SK-N-SH (cell line): ENCODE measurements around the gene HMX2.

Source experiments
- ELF1 ChIP-seq: IDR thresholded peaks from 2 replicates; pipeline ENCODE4 v1.4.0; 2012
- EP300 ChIP-seq, 2 experiments: IDR thresholded peaks; 2 replicates each; pipeline versions ENCODE4 v1.4.0 to v1.6.1; 2012; ENCODE audit warnings: borderline replicate concordance in 1 of 2, low read depth in 1 of 2, low read length in 1 of 2
- EZH2phosphoT487 ChIP-seq: fragments of 200-600 bp; sonication (generic); IDR thresholded peaks from 2 replicates; pipeline ENCODE4 v1.6.1; 2017; ENCODE audit warnings: low read depth, mixed run types, mild to moderate bottlenecking, antibody characterized with exemption, moderate library complexity, borderline replicate concordance
- GABPA ChIP-seq: IDR thresholded peaks from 2 replicates; pipeline ENCODE4 v1.4.0; 2012; ENCODE audit warnings: low read depth, mild to moderate bottlenecking
- POLR2AphosphoS5 ChIP-seq: IDR thresholded peaks from 2 replicates; pipeline ENCODE4 v1.6.1; 2012; ENCODE audit warnings: low read depth, low read length
- RAD21 ChIP-seq: IDR thresholded peaks from 2 replicates; pipeline ENCODE4 v1.6.1; 2012; ENCODE audit warnings: mild to moderate bottlenecking, low read length
- TF ChIP-seq, protein P1 (sequence below): IDR thresholded peaks from 2 replicates; pipeline ENCODE4 v1.6.1; 2012; ENCODE audit warnings: mild to moderate bottlenecking, low read depth, low read length, moderate library complexity
- TF ChIP-seq, protein P2 (sequence below): fragments of 200-600 bp; sonication (generic); IDR thresholded peaks from 2 replicates; pipeline ENCODE4 v1.6.1; 2017; ENCODE audit warnings: antibody characterized with exemption, mild to moderate bottlenecking, moderate library complexity
- TF ChIP-seq, protein P3 (sequence below): fragments of 150-350 bp; IDR thresholded peaks from 2 replicates; pipeline ENCODE4 v1.6.1; 2017; ENCODE audit warnings: antibody characterized with exemption, low read length, low read depth, borderline replicate concordance
- TF ChIP-seq, protein P4 (sequence below): IDR thresholded peaks from 2 replicates; pipeline ENCODE4 v1.4.0; 2012; ENCODE audit warnings: low read depth

DNA sequence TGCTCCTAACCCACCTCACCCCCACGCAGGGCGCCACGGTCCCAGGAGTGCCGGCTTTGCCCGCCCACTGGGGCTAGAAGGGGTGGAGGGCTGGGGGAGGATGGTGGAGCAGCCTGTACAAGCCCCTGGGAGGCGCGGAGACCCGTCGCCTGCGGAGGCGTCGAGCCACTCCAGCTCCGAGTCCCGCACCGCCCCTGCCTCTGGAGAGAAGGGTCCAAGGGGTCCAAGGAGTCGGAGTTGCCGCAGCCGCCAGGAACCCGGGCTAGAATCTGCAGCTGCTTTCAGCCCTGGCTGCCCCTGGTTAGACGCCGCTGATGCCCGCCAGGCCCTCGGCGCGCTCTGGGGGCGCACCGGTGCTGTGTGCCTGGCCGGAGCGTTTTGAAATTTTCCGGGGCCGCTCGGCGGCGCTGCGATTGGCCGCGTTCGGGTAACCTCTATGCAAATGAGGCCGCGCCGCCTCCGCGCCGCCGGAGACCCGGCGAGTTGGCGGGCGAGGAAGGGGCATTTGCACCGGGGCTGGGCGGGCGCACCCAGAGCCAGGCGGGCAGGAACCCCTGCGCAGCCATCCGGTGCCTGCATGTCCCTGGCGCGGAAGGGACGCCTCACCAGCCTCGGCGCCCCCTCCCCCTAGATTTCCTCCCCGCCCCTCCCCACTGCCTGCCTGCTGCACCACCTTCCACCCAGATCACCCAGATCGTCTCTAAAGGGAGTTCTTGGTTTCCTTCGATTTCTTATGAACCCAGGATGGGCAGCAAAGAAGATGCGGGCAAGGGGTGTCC lies at the start of gene HMX2:
- TF ChIP-seq EP300 (IDR thresholded peaks at IDR 0.05; ENCODE audit: borderline replicate concordance in 1 of 2, low read depth in 1 of 2, low read length in 1 of 2), result no peak
- TF ChIP-seq, protein P1, sequence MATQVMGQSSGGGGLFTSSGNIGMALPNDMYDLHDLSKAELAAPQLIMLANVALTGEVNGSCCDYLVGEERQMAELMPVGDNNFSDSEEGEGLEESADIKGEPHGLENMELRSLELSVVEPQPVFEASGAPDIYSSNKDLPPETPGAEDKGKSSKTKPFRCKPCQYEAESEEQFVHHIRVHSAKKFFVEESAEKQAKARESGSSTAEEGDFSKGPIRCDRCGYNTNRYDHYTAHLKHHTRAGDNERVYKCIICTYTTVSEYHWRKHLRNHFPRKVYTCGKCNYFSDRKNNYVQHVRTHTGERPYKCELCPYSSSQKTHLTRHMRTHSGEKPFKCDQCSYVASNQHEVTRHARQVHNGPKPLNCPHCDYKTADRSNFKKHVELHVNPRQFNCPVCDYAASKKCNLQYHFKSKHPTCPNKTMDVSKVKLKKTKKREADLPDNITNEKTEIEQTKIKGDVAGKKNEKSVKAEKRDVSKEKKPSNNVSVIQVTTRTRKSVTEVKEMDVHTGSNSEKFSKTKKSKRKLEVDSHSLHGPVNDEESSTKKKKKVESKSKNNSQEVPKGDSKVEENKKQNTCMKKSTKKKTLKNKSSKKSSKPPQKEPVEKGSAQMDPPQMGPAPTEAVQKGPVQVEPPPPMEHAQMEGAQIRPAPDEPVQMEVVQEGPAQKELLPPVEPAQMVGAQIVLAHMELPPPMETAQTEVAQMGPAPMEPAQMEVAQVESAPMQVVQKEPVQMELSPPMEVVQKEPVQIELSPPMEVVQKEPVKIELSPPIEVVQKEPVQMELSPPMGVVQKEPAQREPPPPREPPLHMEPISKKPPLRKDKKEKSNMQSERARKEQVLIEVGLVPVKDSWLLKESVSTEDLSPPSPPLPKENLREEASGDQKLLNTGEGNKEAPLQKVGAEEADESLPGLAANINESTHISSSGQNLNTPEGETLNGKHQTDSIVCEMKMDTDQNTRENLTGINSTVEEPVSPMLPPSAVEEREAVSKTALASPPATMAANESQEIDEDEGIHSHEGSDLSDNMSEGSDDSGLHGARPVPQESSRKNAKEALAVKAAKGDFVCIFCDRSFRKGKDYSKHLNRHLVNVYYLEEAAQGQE, result no peak
- TF ChIP-seq, protein P2, sequence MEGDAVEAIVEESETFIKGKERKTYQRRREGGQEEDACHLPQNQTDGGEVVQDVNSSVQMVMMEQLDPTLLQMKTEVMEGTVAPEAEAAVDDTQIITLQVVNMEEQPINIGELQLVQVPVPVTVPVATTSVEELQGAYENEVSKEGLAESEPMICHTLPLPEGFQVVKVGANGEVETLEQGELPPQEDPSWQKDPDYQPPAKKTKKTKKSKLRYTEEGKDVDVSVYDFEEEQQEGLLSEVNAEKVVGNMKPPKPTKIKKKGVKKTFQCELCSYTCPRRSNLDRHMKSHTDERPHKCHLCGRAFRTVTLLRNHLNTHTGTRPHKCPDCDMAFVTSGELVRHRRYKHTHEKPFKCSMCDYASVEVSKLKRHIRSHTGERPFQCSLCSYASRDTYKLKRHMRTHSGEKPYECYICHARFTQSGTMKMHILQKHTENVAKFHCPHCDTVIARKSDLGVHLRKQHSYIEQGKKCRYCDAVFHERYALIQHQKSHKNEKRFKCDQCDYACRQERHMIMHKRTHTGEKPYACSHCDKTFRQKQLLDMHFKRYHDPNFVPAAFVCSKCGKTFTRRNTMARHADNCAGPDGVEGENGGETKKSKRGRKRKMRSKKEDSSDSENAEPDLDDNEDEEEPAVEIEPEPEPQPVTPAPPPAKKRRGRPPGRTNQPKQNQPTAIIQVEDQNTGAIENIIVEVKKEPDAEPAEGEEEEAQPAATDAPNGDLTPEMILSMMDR, result no peak
- TF ChIP-seq, protein P3, sequence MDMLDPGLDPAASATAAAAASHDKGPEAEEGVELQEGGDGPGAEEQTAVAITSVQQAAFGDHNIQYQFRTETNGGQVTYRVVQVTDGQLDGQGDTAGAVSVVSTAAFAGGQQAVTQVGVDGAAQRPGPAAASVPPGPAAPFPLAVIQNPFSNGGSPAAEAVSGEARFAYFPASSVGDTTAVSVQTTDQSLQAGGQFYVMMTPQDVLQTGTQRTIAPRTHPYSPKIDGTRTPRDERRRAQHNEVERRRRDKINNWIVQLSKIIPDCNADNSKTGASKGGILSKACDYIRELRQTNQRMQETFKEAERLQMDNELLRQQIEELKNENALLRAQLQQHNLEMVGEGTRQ, result no peak
- no peak for TF ChIP-seq POLR2AphosphoS5
- TF ChIP-seq GABPA, result no peak
- TF ChIP-seq, protein P4, sequence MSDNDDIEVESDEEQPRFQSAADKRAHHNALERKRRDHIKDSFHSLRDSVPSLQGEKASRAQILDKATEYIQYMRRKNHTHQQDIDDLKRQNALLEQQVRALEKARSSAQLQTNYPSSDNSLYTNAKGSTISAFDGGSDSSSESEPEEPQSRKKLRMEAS, result no peak
- TF ChIP-seq RAD21, result no peak
- TF ChIP-seq EZH2phosphoT487, result no peak
- TF ChIP-seq ELF1, result no peak
